ENCODE data around the gene AKIRIN1.
"Not testable (repeated sequence)": the region's sequence is repeated elsewhere in the genome, so short reads cannot be mapped to it uniquely, and the experiment has no call there.

Gene AKIRIN1, protein sequence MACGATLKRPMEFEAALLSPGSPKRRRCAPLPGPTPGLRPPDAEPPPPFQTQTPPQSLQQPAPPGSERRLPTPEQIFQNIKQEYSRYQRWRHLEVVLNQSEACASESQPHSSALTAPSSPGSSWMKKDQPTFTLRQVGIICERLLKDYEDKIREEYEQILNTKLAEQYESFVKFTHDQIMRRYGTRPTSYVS

DNA sequence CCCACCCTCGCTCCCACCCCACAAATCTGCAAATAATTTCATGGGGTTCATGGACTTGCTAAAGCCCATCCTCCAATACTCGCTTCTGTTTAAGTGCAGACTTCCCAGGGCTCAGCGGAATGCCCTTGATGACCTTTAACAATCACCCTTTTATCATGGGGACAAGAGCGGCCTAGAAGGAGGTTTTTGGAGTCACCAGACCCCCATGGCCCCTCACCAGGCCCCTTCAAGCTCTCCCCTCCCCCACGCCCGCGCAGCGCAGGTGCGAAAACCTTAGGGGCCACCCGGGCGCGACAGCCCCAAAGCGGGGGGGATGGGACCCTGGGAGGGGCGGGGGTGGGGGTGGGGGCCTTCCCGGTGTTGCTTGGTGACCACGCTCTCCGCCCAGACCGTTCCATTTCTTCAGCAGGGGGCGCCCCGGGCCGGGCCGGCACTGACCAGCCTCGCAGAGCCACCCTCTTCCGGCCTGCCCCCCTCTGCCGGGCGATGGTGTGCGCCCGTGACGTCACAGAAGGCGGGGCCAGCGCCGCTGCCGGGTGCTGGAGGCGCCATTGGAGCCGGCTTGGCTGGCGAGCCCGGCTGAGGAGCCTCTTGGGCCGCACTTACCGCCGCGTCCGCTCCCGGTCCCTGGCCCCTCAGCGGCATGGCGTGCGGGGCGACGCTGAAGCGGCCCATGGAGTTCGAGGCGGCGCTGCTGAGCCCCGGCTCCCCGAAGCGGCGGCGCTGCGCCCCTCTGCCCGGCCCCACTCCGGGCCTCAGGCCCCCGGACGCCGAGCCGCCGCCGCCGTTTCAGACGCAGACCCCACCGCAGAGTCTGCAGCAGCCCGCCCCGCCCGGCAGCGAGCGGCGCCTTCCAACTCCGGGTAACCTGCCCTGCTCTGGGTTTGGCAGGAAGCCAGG lies at the start of gene AKIRIN1:
AKIRIN1 (plus strand) TSS at position 539 of the 900 bp plus-strand sequence; CDS start at position 644, 105 bp downstream.
- peak; percentile 84 to 100 (median 97) for DNase-seq

- peak in 52 of 56 donors; percentile 7 to 87 (median 64) for DNase-seq
Measured at GRCh38 chr1:38941527-38942019, 49.5 kb upstream of the AKIRIN1 start, which contains the start of gene RHBDL2. RHBDL2 (minus strand) TSS chr1:38941830; CDS start chr1:38919212, 22,618 bp downstream.

GRCh38 chr1:38942664-38943428 lies 48.2 kb upstream of the AKIRIN1 start:
- no peak for DNase-seq

DNA sequence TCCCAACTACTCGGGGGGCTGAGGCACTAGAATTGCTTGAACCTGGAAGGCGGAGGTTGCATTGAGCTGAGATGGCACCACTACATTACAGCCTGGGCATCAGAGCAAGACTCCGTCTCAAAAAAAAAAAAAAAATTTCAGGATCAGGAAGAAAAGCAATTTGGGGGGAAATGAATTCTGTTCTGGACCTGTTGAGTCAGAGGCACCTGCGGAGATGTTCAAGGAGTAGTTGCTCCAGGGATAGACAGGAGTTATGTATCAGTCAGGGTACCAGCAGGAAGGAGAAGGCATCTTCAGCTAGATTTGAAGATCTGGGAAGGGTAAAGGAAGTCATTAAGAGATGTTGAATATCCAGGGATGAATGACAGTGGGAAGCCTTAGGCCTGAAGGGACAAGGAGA lies 46.5 kb upstream of the AKIRIN1 start:
- no peak for DNase-seq

DNA sequence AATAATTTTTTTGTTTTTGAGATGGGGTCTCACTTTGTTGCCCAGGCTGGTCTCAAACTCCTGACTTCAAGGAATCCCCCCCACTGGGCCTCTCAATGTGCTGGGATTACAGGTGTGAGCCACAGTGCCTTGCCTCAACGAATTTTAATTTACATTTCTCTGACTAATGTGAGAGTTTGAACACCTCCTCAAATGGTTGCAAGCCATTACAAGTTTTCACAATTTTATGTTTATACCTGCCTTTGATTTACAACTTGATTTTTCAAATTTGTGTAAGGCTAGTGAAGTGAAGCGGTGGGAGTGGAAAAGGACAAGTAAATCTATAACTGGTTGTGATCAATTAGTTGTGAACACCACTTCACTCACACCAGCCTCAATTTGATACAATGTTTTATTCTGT lies 40.5 kb upstream of the AKIRIN1 start:
- DNase-seq: no peak

DNA sequence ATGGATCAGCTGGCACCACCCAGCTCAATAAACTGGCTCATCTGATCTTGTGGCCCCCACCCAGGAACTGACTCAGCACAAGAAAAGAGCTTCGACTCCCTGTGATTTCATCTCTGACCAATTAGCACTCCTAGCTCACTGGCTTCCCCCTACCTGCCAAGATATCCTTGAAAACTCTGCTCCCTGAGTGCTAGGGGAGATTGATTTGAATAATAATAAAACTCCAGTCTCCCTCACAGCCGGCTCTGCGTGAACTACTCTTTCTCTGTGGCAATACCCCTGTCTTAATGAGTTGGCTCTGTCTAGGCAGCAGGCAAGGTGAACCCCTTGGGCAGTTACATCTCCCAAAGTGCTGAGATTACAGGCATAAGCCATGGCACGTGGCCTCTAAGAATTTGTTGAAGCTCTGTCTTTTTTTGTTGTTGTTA lies 37.6 kb upstream of the AKIRIN1 start:
- DNase-seq: no peak

- DNase-seq: no peak
Measured at GRCh38 chr1:38958967-38959366, 32.1 kb upstream of the AKIRIN1 start.

DNA sequence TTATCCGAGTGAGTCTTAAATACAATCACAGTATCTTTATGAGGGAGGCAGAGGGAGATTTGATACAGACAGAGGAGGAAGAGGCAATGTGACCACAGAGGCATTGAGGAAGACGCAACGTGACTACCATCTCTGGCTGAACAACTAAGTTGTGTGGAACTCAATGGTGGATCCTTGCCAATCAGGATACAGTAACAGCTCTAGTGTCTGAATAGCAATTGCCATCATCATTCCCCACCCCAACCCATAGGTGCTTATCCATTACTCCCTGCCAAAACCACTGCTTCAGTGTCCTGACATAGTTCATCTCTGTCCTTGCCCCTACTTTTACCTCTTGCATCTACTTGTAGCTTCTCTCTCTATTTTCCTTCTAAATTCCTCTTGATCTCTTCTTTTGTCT lies 29.0 kb upstream of the AKIRIN1 start:
- no peak for DNase-seq

DNA sequence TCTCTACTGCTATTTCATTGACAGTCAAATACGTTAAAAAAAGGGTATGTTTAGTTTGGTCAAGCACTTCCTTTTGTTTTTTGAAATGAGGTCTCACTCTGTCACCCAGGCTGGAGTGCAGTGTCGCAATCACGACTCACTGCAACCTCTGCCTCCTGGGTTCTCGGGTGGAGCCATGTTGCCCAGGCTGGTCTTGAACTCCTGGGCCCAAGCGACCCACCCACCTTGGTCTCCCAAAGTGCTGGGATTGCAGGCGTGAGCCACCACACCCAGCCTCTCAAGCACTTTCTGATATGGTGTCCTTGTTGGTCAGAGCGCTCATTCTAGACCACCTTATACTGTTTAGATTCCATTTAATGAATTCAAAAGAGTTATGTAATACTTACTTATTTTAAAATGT lies 28.5 kb upstream of the AKIRIN1 start:
- DNase-seq: no peak

DNA sequence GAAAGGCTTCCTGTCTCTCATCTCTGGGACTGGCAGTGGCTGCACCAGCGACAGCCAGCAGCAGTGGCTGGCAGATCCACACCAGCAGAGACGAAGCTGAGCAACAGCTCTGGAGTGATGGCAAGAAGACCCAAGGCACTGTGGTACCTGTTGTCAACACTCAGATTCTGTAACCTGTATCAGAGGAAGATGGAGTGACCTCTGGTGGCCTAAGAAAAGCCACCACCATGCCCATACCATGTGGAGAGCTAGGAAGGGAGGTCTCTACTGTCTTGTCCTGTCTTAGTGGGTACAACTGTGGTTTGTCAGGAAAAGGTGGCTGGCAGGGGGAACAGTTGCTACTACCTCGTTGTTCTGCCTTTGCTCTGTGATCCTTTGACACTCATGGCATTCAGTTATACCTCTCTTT lies 26.9 kb upstream of the AKIRIN1 start:
- DNase-seq: peak in 5 of 56 donors; percentile 3 to 17 (median 8)

- not testable (repeated sequence) for DNase-seq
Measured at GRCh38 chr1:38973145-38973544, 17.9 kb upstream of the AKIRIN1 start.

GRCh38 chr1:38973659-38974437 lies 17.2 kb upstream of the AKIRIN1 start:
- DNase-seq: no peak

DNA sequence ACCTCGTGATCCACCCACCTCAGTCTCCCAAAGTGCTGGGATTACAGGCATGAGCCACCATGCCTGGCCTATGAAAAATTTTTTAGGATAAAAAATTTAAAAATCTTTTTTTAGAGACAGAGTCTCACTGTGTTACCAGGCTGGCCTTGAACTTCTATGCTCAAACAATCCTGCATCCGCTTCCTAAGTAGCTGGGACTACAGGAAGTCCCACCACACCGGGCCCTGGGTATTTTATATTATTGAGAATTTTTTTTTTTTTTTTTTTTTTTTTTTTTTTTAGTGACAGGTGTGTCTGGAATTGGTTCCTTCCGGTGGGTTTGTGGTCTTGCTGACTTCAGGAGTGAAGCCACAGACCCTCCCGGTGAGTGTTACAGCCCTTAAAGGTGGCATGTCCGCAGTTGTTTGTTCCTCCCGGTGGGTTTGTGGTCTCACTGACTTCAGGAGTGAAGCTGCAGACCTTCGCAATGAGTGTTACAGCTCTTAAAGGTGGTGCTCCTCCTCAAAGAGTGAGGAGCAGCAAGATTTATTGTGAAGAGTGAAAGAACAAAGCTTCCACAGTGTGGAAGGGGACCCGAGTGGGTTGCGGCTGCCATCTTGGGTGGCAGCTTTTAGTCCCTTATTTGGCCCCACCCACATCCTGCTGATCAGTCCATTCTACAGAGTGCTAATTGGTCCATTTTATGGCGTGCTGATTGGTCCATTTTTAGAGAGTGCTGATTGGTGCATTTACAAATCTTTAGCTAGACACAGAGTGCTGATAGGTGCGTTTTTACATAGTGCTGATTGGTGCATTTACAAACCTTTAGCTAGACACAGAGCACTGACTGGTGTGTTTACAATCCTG lies 13.5 kb upstream of the AKIRIN1 start:
- not testable (repeated sequence) for DNase-seq

DNA sequence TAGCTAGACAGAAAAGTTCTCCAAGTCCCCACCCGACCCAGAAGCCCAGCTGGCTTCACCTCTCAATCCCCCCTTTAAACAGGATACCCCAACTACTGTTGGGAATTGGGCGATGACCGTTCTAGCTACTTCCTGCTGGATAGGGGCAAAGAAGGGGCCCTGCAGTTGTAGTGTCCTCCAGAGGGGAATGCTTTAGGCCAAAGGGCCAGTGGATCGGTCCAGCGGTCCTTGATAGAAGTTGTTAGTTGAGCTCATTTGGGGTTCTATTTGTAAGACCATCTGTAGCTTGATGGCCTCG lies 12.9 kb upstream of the AKIRIN1 start:
- DNase-seq: not testable (repeated sequence)

DNA sequence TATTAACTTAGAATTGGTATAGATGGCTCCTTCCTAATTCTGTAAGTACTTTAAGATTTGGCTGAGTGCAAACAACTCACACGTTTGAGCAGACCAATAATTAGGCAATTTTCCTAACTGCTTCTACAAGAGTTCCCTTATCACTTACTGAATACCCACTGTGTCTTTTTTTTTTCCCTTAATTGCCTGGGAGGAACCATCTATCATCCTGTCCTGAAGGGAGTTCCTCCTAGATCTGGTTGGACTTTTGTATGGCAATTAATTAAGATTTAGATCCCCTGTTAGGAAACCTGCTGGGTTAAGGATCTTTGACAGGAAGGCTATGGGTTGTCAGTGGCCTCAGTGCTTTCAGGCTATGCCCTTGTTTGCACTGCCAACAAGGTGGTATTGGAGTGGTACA lies 11.7 kb upstream of the AKIRIN1 start:
- not testable (repeated sequence) for DNase-seq

DNA sequence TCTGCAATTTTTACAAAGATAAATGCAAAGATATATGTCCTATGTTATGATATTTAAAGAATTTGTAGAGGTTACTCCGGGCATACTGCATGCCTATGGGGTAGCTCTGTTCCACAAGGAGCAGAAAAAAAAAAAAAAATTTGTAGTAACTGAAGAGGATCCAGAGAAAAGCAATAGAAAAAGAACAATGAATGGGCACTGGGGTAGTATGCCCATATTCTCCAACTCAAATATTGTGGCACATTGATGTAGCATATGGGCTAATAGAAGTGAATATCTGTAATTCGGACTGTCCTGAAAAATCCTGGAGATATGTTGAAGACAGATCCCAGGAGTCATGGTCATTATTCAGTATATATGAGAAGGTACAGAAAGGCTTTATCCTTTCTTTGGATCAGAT lies 1.1 kb upstream of the AKIRIN1 start:
- no peak for DNase-seq

- no peak for DNase-seq
Measured at GRCh38 chr1:38990386-38990737, 714 bp upstream of the AKIRIN1 start.

GRCh38 chr1:38991638-38992411 lies 749 bp downstream of the AKIRIN1 start:
- peak in 40 of 56 donors; percentile 4 to 69 (median 31) for DNase-seq

DNA sequence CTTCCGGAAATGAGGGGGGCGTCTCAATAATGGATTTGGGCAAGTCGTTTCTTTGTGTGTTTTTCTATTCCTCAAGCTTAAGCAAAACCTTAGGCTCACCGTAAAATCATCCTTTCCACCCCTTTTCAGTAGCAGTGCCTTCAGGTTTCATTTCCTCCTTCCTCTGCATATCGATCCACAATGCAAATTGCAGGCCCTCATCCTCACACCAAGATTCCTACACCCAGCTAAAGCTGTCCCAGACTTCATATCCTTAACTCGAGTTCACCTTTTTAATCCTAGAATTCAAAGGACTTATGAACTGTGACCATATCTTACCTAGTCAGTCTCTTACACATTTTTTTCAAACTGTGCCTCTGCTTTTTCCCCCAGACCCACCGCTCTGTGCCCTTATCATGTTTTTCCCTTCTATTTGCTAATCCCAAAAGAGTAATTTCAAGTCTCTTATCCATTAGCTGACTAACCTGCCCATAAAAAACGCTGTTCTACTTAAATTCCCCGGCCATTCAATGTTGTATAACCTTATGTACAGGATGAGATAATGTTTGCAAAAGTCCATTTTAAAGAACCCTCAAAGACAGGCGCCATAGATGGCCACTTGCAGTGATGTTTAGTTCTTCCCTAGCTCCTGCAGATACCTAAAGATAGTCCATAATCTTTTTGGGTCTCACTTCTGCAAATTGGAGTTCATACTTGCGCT lies 1.5 kb downstream of the AKIRIN1 start:
- DNase-seq: no peak
